ENCODE measurements around the gene FOXD4.
"Not testable (repeated sequence)": the region's sequence is repeated elsewhere in the genome, so short reads cannot be mapped to it uniquely, and the experiment has no call there.

Gene FOXD4

GRCh38 chr9:93909-94308 is 24.3 kb downstream of the FOXD4 start:
- DNase-seq (ENCODE audit: low read depth), result not testable (repeated sequence)

- not testable (repeated sequence) for DNase-seq (ENCODE audit: low read depth)
Observed at GRCh38 chr9:90851-91250, 27.4 kb downstream of the FOXD4 start.

DNA sequence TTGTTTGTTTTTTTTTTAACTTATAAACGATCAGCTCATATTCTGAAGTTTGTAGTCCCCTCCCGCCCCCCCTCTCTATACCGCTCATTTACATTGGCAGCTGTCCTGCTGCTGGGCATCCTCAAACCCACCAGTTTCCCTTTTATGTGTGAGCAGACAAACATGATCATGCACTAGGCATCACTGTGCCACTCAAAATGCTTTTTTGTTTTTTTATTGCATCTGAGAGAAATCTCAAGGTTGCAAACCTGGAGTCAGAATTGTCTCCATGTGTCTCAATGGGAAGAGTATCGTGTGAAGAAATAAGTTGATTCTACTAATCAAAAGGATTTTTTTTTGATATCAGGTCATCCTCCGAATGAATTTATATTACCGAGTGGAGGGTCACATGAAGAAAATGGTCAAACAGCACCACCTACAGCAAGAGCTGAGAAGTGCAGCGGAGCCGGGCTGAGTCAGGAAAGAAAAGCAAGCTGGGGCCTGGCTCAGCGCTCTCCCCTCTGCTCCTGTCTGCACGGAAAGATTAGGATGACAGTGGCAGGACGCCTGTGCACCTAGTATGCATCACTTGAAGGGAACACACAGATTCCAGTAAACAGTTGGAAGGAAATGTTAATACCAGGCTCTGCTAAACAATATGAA is 29.7 kb downstream of the FOXD4 start:
- DNase-seq (ENCODE audit: low read depth), result not testable (repeated sequence)

DNA sequence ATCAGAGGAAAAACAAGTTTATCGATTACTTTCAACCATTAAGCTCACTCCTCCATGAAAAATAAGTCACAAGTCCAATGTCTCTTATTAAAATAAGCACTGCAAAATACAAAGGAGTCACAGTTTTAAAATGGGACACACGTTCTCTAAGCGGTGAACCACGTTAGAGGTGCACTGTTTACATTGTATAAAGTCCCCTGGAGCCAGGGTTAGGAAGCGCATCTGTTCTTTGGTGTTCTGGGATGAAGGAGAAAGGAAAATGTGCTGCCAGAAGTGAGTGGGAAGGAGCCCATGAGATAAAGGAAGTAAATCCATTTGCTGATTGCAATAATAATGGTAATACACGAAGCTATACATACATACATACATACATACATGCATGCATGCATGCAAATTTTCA is 30.4 kb downstream of the FOXD4 start:
- not testable (repeated sequence) for DNase-seq (ENCODE audit: low read depth)

DNA sequence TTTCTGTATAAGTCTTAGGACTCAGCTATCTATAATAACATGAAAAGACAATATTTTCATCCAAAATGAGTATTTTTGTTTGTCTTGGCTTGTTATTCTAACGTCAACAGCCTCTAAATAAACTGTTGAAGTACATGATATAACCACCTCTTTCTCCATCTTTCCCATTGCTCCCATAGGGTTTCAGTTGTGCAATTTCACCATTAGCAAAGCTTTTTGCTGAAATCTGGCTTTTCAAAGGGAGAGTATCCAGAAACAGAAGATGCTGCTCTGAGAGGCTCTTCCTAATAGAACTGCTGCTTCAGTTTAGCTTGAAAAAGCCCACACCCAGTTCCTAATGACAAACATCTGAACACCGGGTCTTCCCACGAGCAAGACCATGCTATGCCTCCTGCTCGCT is 31.1 kb downstream of the FOXD4 start:
- not testable (repeated sequence) for DNase-seq (ENCODE audit: low read depth)

- DNase-seq (ENCODE audit: low read depth), result not testable (repeated sequence)
Observed at GRCh38 chr9:86697-87096, 31.5 kb downstream of the FOXD4 start.

DNA sequence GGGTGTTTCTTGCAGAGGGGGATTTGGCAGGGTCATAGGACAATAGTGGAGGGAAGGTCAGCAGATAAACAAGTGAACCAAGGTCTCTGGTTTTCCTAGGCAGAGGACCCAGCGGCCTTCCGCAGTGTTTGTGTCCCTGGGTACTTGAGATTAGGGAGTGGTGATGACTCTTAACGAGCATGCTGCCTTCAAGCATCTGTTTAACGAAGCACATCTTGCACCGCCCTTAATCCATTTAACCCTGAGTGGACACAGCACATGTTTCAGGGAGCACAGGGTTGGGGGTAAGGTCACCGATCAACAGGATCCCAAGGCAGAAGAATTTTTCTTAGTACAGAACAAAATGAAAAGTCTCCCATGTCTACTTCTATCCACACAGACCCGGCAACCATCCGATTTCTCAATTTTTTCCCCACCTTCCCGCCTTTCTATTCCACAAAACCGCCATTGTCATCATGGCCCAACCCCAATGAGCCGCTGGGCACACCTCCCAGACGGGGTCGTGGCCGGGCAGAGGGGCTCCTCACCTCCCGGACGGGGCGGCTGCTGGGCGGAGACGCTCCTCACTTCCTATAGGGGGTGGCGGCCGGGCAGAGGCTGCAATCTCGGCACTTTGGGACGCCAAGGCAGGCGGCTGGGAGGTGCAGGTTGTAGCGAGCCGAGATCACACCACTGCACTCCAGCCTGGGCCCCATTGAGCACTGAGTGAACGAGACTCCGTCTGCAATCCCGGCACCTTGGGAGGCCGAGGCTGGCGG is 35.1 kb downstream of the FOXD4 start:
- not testable (repeated sequence) for DNase-seq (ENCODE audit: low read depth)

GRCh38 chr9:78333-78732 is 39.9 kb downstream of the FOXD4 start:
- DNase-seq (ENCODE audit: low read depth), result not testable (repeated sequence)

GRCh38 chr9:76389-76788 is 41.8 kb downstream of the FOXD4 start:
- DNase-seq (ENCODE audit: low read depth), result not testable (repeated sequence)

- not testable (repeated sequence) for DNase-seq (ENCODE audit: low read depth)
Observed at GRCh38 chr9:73900-74525, 44.2 kb downstream of the FOXD4 start.

- not testable (repeated sequence) for DNase-seq (ENCODE audit: low read depth)
Observed at GRCh38 chr9:73076-73899, 44.9 kb downstream of the FOXD4 start.

Data from activated T-helper 9 cell treated with anti-CD3 and anti-CD28 coated beads, Interleukin-2, amount 50 U/mL, for 16 hours (primary cell).